GM18870 (cell line): ENCODE measurements around the gene FGF14.
"Not testable (repeated sequence)": the region's sequence is repeated elsewhere in the genome, so short reads cannot be mapped to it uniquely, and the experiment has no call there.

ENCODE experiments used
- ATAC-seq: cut with Tn5 transposase; IDR thresholded peaks from one replicate; pipeline ENCODE4 v1.9.1; 2021; ENCODE audit warnings: moderate library complexity; ENCODE audit not compliant: unreplicated experiment

Gene FGF14

DNA sequence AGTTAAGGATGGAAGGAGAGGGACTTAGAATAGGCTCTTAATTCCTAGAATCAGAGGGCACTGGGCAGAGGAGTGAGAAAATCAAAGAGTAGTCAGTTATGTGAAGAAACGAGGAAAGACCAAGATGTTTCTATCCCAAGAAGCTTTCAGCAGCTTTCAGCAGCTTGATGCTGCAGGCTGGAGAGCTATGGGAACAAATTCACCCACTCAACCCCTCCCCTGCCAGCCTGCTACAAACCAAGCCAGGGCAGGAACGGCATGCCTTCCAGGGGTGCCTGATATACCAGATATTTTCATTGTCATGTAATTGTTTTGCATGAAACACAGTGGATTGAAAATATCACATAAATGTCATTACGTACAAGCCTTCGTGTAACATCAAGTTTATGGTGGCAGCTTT is 262.2 kb downstream of the FGF14 start:
- ATAC-seq: no peak

DNA sequence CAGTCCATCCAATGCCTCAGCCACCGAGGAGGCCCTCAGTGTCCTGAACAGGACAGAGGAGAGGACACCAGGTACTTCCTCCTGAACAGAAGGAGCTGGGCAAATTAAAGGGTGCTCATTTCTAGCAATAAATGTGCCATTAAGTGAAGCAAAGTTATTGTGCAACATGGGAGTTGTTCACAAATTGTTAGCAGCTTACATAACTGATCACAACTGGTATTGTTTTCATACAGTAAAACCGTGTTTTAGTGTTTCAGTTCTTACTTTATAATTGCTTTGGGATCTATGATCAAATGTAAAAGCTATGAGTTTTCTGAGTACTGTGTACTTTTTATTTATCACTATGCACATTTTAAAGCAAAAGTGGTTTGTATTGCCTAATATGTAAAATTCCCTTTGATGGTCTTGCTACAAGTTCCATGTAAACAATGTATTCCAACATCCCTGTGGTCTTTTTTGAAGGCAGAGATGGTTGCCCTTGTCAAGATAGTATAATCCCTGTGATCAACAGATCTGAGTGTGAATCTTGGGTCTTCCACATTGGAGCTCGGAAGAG is 263.1 kb downstream of the FGF14 start:
- ATAC-seq: no peak

DNA sequence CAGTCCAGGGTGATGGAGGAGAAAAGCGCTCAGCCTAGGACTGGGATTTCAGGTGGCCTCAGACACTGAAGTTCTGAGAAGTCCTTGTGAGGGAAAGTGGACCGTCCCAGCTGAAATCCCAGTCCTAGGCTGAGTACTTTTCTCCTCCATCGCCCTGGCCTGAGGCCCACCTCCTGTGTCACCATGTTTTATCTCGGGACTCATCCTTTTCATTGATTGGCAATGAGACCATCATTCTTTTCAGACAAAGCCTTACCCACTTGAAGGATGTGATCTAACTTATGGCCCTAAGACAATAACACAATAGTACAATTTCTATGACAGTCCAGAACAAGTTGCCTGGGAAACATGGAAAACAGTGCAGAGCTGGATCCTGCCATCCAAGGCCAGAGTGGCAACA is 263.9 kb downstream of the FGF14 start:
- ATAC-seq: not testable (repeated sequence)

DNA sequence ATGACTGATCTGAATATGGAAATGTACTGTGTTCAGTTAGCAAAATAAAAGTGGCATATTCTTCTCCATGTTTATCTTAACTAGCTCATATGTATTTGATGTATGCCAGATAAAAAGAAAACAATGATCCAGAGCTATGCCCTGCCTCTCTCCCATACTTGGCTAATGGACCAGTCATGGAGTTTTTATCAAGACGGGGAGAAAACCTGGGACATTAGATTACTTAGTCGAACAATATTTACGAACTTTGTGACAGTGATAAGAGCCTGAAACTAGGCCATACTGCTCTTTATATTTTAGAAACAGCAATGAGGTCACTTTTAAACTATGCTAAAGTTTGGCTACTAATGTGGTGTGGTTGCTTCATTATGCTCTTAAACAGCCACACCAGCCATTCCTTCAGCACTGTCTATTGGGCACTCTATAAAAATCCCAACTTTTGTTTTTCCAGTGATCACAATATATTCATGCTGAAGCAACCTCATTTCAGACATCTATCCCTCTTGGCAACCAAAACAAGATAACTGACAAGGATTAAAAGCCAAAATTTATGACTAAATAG is 265.0 kb downstream of the FGF14 start:
- no peak for ATAC-seq

DNA sequence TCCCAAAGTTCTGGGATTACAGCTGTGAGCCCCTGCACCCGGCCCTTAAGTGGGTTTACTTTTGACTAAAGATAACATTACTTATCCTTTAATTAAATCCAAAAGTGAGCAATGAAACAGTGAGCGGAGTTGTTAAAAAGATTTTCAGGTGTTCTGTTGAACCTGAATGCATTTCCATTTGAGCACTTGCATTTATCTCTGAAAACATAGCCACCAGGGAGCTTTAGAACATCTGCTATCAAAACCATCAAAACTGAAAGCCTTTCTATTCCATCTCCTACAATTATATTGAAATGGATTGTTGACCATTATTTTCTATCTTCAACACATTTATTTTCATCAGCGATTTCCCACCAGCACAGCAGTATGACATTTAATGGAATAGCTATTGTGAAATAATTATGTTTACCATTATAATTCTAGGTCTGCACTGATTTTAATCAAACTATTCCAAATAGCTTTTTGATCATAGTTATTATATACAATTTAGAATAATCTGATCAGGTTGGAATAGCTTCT is 269.0 kb downstream of the FGF14 start:
- no peak for ATAC-seq

DNA sequence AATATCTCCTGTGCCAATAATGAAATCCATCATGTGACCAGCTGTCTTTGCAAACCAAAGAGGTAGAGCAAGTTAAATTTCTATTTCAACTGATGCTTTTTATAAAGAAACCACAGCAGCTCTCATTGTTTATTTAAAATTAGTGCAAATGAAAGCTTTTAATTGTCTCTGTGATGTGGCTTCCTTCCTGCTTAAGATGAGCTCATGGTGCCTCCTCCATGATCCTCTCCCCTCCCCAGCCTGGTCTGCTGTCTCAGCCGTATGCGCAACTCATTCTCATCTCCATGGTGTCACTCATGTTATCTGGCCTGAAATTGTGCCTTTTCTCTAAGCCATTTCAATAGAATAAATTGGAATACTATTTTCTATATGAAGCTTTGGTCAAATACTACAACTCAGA is 270.6 kb downstream of the FGF14 start:
- no peak for ATAC-seq

DNA sequence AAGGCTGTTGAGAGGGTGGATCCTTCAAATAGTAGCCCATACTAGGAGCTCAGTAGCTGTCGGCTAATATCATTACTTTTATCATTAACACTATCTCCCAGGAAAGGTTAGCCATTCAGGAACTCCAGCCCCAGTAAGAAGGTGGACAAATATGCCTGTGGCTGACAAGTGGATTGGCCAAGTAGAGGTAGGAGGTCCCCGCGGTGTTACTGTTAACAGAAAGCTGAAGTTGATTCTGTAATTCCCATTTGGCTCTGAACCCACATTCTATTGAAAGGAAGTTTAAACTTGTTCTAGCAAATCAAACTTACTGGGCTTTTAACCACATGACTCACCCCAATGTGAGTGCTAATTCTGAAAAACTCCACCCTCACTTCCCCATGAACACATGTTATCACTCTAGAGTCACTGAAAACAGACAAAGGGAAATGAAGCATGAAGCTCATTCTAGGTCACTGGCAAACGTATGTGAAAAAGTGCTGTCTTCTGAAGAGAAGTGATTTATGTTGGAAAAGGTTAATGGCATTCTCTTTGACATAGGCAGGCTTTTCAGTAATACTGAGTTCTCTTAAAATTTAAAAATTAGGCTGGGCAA is 273.5 kb downstream of the FGF14 start:
- ATAC-seq: peak; percentile 70

DNA sequence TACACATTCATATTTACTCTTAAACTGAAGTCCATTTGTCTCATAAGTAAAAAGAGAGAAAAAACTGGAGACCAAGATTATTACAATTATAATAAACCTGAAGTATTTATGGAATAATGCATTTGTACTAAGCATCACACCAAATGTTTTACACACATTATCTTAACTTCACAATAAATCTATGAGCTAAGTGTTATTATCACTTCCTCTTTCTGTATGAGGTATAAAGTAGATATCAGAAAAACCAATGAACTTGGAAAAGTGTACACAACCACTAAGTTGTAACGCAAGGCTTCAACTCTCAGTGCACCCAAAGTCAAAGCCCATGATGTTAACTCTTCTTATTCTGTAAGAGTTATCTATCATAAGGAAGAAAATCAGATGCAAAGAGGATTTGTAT is 274.7 kb downstream of the FGF14 start:
- no peak for ATAC-seq

DNA sequence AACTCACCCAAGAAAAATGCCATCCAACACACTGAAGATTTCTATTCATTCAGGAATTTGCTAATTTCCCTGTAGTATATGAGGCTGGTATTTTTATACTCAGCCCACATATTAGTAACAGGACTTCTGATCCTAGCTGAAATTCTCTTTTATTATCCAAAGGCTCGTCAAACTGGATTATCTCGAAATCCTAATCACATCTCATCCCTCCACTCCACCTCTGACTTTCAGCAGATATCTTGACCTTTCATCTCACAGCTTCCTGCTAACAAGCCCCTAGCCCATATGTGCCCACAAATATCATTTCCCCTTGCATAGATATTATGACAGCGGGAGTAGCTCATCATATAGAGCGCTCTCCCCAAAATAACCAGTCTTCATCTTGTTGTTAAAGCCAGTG is 279.7 kb downstream of the FGF14 start:
- ATAC-seq: no peak

DNA sequence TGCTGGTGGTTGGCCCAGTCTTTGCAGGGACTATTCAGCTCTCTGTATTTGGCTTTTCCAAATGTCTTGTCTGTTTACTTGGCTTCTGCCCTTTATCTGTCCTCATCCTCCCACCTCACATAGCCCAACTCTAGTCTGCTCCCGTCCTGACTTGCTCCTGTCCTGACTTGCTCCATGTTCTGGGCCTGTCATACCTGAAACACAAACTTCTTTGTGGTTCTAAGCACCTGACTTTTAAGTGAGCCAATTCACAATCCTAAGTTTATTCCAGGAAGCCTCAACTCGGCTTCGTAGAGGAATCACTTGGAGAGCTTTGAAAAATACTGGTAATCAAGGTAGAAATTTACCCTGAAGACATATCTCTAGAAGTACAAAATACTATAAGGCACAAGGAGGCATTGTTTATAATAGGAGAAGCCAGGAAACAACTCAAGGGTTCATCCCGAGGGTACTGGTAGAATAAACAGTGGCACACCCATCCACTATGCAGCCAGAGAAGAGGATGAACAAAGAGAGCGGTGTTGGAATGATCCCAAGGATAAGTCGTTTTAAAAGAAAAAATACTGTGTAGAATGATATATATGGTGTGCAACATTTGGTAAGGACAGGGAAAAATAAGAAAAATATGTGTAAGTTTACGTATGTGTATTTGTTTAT is 284.5 kb downstream of the FGF14 start:
- ATAC-seq: no peak

DNA sequence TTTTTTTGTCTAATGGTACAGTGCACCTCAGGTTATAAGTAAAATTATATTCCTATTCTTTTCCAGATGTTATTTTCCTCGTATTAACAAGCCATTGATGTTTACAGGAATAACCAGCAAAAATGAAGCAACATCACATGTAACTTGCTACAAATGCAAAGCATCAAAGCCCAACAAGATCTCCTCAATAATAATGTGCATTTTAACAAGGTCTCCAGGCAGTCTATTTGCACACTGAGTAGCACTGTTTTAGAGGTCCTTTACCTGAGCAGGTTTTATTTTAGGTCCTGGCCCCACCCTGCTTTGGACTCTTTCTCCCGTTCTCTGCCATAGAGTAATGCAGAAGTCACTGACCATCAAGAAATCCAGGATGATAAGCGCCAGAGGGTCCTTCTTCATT is 298.4 kb downstream of the FGF14 start:
- ATAC-seq: no peak

DNA sequence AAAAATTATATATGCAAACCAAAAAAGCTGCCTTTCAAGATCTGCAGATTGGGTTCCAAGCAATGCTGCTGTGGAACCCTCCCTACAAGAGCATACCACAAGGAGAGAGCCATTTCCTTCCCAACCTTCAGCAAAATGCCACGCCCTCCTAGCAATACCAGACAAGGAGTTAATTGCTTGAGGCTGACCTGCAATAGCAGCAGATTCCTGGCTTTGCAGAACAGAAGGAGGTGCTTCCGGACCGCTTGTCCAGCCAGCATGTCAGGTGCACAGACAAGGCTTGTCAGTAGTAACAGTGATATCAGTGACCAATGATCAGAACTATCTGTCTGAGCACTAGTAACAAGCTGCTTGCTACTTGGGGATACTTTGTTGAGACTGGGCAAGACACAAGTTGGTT is 301.6 kb downstream of the FGF14 start:
- no peak for ATAC-seq

DNA sequence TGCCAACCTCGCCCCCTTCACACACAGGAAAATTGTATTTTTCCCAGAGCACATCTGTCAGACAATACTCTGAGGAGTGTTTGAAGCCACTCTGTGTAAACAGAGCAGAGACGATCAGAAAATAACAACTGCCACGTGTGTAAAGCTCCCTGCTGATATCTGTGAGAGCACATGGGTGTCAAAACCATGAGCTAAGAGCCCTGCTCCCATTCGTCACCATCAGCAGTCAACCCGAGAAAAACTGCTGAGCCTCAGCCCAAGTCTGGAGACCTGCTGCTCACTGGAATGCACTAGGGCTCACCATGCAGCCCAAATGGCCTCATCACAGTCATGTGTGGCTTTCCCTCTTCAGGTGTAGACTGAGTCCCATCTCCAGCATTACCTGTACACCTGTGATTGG is 304.1 kb downstream of the FGF14 start:
- ATAC-seq: no peak

DNA sequence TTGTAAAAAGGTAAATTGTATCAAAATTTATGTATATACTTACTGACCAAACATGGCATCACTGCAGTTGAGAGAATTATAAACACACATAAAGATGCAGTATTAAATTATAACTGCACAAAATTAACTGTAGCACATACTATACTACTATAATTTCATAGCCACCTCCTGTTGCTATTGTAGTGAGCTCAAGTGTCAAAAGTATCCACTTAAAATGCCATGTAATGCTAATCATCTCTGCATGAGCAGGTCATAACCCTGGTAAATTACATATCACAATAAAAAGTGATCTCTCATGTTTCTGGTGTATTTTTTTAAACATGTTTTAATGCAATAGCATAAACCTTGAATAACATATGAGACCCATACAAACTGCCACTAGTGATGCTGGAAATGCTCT is 308.6 kb downstream of the FGF14 start:
- not testable (repeated sequence) for ATAC-seq

DNA sequence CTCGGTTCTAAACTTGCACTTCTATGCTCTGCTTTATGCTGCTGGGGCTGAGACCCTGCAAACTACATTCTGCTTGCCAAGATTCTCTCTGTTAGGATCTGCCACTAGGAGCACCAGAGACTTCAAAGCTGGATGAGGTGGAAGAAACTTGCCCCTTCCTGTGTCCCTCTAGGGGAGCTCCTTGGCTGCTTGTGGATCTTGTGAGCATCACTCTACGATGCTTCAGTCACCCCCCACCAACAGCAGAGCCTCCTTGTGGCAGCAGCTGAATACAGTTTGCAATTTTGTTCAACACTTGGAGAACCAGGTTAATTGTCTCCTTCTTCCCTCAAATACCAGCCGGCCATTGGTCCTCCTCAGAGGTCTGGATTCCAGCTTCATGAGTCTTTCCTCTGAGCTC is 310.6 kb downstream of the FGF14 start:
- ATAC-seq: no peak

DNA sequence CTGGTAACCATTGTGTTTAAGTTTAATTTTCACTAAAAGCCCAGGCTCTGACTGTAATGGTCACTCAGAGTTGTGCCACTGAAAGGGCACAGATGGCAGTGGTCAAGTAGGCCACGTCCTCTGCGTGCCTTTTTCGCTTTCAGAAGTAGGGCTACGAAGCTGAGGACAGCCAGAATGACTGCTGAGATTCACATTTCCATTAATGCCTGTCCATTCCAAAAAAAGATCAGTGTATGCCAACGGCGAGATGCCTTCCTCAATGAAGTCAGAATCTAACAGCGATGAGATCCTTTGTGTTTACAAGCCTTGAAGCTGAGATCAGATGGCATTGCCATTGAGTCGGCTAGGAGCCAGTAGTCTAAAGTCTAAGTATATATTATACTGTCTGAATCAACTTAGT is 311.3 kb downstream of the FGF14 start:
- ATAC-seq: no peak

DNA sequence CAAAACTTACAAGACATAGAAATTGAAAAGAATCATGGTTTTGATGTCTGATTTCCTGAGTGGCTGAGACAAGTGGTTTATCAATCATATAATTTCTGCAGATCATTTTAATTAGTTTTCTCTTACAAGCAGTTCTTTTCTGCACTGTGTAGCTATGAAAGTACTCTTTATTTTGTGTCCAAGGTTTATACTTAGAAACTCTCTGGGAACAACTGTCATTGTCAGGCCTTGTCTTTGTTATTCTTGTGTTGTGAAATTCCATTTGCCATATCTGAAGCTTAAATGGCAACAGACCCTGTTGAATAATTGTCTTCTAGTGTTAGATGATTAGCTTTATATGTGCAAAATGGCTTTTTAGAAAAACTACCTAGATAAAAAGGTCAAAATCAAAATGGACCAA is 312.1 kb downstream of the FGF14 start:
- ATAC-seq: no peak

DNA sequence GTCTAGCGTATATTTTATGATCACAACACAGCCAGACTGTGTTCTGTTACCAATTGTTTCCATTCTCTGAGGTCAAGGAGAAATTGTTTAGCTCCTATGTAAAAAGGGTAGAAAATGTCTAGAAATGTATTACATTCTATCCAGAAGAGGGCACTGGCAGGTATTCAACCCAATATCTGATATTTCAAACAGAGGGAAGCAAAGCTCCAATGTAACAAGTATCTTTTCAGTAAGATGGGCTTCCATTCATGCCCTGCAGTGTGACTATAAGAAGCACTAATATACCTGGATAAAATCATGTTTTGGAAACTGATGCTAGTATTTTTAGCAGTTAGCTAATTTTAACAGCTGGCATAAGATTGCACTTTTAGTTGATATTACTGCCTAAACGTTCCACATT is 312.7 kb downstream of the FGF14 start:
- ATAC-seq: no peak

DNA sequence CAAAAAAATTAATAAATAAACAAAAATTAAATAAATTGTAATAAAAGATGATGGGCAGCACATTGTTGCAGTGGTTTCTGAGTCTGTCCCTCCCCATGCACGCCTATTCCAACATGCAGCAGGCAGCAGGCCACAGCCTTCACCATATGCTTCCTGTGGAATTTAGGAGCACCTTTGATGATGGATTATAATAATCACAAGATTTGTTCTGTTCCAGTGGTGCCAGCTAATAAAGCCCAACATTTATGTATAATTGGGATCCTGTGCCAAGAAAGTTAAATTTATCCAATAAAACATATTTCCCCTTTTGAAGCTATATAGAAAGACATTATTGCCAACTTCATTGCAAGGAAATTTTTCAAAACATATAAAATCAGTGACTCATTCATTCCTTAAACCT is 328.6 kb downstream of the FGF14 start:
- ATAC-seq: no peak

DNA sequence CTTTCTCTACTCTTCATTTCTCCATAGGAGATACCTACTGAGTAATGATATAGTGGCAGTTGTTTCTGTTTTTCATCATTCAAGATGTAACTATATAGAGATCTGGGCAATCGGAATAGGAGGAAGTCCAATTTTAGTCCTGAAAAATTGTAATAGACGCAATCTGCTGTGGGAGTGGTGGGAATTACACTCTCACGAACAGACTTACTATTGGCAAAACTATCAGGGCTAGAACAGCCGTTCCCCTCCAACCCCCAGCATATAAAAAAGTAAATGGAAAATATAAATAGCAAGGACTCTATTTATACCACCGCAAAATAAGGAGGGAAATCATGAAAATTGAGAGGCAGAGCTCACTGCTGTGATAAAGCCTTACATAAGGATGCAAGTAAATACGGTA is 330.1 kb downstream of the FGF14 start:
- no peak for ATAC-seq

DNA sequence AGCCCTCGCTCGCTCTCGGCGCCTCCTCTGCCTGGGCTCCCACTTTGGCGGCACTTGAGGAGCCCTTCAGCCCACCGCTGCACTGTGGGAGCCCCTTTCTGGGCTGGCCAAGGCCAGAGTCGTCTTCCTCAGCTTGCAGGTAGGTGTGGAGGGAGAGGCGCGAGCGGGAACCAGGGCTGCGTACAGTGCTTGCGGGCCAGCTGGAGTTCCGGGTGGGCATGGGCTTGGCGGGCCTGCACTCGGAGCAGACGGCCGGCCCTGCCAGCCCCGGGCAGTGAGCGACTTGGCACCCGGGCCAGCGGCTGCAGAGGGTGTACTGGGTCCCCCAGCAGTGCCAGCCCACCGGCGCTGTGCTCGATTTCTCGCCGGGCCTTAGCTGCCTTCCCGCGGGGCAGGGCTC is 333.5 kb downstream of the FGF14 start:
- not testable (repeated sequence) for ATAC-seq

DNA sequence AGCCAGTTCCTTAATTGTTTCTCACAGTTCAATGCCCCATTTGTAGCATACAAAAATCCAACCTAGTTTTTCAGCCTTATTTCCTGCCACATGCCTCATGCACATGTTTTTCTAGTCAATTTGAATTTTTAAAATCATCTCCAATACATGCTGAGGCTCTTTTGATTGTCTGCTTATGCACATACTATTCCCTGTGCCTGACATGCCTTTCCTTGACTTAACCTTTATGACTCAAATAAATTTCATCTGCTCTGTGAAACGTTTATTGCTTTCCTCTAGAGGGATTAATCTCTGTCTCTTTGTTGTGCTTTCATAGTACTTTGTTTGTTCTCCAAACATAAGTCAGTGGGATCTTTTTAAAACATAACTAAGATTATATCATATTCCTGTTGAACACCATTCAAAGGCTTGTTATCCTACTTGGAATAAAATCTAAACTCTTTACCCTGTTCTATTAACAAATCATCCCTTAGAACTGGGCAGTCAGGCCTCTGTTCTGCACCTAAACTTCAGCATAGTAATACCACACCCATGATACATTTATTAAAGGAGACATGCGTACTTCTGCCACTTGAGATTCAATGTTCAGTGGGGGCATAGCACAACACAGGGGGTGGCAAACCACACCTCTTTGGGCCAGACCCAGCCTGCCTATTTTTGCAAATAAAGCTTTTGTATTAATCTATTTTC is 346.6 kb downstream of the FGF14 start:
- no peak for ATAC-seq
